GM23338 (cell line): ENCODE data around the gene CAPZA1. TPM values are rescaled to one million over a fixed set of nuclear protein-coding genes. Genes with fewer than 3 reads are reported as not detected.

Experiments used
- ATAC-seq: fragments of 200-7000 bp; cut with Tn5 transposase; 3 replicates; pipeline ENCODE4 v1.9.1; 2020
- DNase-seq: peaks from one replicate; pipeline ENCODE4 v3.0.0-alpha.2; 2015; ENCODE audit warnings: low spot score
- H2AFZ ChIP-seq: fragments of 200-600 bp; sonication (generic); 2 replicates; pipeline ENCODE4 v1.8.0; 2016; ENCODE audit warnings: antibody characterized with exemption, mild to moderate bottlenecking, moderate library complexity
- H3F3A ChIP-seq: fragments of 200-600 bp; sonication (generic); replicated peaks from 2 replicates; pipeline ENCODE4 v1.8.0; 2017; ENCODE audit warnings: antibody characterized with exemption, mixed run types, low read depth
- H3K27ac ChIP-seq: fragments of 200-600 bp; sonication (generic); 2 replicates; pipeline ENCODE4 v1.6.1; 2016; ENCODE audit warnings: low read depth
- H3K27me3 ChIP-seq: fragments of 200-600 bp; sonication (generic); 2 replicates; pipeline ENCODE4 v1.8.0; 2016; ENCODE audit warnings: mild to moderate bottlenecking, mixed run types, moderate library complexity; ENCODE audit not compliant: insufficient read depth
- H3K36me3 ChIP-seq: fragments of 200-600 bp; sonication (generic); 2 replicates; pipeline ENCODE4 v1.8.0; 2016; ENCODE audit warnings: mild to moderate bottlenecking; ENCODE audit not compliant: insufficient read depth
- H3K4me1 ChIP-seq: fragments of 200-600 bp; sonication (generic); 2 replicates; pipeline ENCODE4 v1.8.0; 2016; ENCODE audit warnings: mild to moderate bottlenecking, moderate library complexity; ENCODE audit not compliant: insufficient read depth
- H3K4me2 ChIP-seq: fragments of 200-600 bp; sonication (generic); 2 replicates; pipeline ENCODE4 v1.7.1; 2017; ENCODE audit warnings: mixed run types
- H3K4me3 ChIP-seq: fragments of 200-600 bp; sonication (generic); 2 replicates; pipeline ENCODE4 v1.6.1; 2016; ENCODE audit warnings: mixed run types
- H3K79me2 ChIP-seq: fragments of 200-600 bp; sonication (generic); replicated peaks from 2 replicates; pipeline ENCODE4 v1.8.0; 2017; ENCODE audit warnings: mild to moderate bottlenecking; ENCODE audit not compliant: insufficient read depth
- H3K9me2 ChIP-seq: fragments of 200-600 bp; sonication (generic); 2 replicates; pipeline ENCODE4 v1.8.0; 2017; ENCODE audit not compliant: insufficient read depth
- H4K20me1 ChIP-seq: fragments of 200-600 bp; sonication (generic); replicated peaks from 2 replicates; pipeline ENCODE4 v1.8.0; 2017; ENCODE audit warnings: mild to moderate bottlenecking; ENCODE audit not compliant: insufficient read depth
- H3K27ac Mint-ChIP-seq: 2 replicates; pipeline ENCODE4 v1.8.0; 2020; ENCODE audit warnings: inconsistent platforms, mild to moderate bottlenecking, moderate library complexity, mixed read lengths
- H3K27me3 Mint-ChIP-seq: 3 replicates; pipeline ENCODE4 v1.8.0; 2022; ENCODE audit warnings: low read depth, mild to moderate bottlenecking, moderate library complexity, mixed read lengths, inconsistent platforms; ENCODE audit not compliant: insufficient read depth, poor library complexity
- H3K36me3 Mint-ChIP-seq: 3 replicates; pipeline ENCODE4 v1.8.0; 2021; ENCODE audit warnings: low read depth, mild to moderate bottlenecking, inconsistent platforms, moderate library complexity, mixed read lengths
- H3K4me1 Mint-ChIP-seq: 3 replicates; pipeline ENCODE4 v1.8.0; 2020; ENCODE audit warnings: mild to moderate bottlenecking, inconsistent platforms, mixed read lengths
- H3K4me3 Mint-ChIP-seq: 3 replicates; pipeline ENCODE4 v1.8.0; 2021; ENCODE audit warnings: moderate library complexity, mild to moderate bottlenecking, inconsistent platforms, mixed read lengths
- H3K9me3 Mint-ChIP-seq: 3 replicates; pipeline ENCODE4 v1.8.0; 2020; ENCODE audit warnings: moderate library complexity, mild to moderate bottlenecking, inconsistent platforms, mixed read lengths
- CREB1 ChIP-seq: fragments of 250-450 bp; sonication (Bioruptor Pico); IDR thresholded peaks from 2 replicates; pipeline ENCODE4 v1.5.0; 2020; ENCODE audit warnings: low read depth, mild to moderate bottlenecking, moderate library complexity
- EZH2 ChIP-seq: fragments of 200-600 bp; sonication (generic); IDR thresholded peaks from one replicate; pipeline ENCODE4 v1.8.0; 2017; ENCODE audit warnings: antibody characterized with exemption, mild to moderate bottlenecking, low read depth; ENCODE audit not compliant: unreplicated experiment
- EZH2phosphoT487 ChIP-seq: fragments of 200-600 bp; sonication (generic); IDR thresholded peaks from one replicate; pipeline ENCODE4 v1.8.1; 2018; ENCODE audit warnings: antibody characterized with exemption; ENCODE audit not compliant: unreplicated experiment
- JUNB ChIP-seq: IDR thresholded peaks from one replicate; pipeline ENCODE4 v1.6.1; 2016; ENCODE audit warnings: antibody characterized with exemption; ENCODE audit not compliant: unreplicated experiment
- NANOG ChIP-seq: IDR thresholded peaks from 2 replicates; pipeline ENCODE4 v1.6.1; 2016; ENCODE audit warnings: antibody characterized with exemption, borderline replicate concordance
- POLR2AphosphoS5 ChIP-seq: IDR thresholded peaks from 2 replicates; pipeline ENCODE4 v1.6.1; 2016; ENCODE audit warnings: antibody characterized with exemption, low read depth
- STAT1 ChIP-seq: IDR thresholded peaks from one replicate; pipeline ENCODE4 v1.6.1; 2016; ENCODE audit warnings: antibody characterized with exemption; ENCODE audit not compliant: unreplicated experiment
- ZNF114 ChIP-seq: fragments of 250-450 bp; sonication (Bioruptor Pico); IDR thresholded peaks from 2 replicates; pipeline ENCODE4 v1.5.0; 2020; ENCODE audit warnings: mild to moderate bottlenecking, moderate library complexity
- ZNF331 ChIP-seq: fragments of 250-450 bp; sonication (Bioruptor Pico); IDR thresholded peaks from 2 replicates; pipeline ENCODE4 v1.5.0; 2020; ENCODE audit warnings: low read depth, mild to moderate bottlenecking, moderate library complexity
- polyA plus RNA-seq: library from polyadenylated mRNA; unstranded; fragments of >200 nt; fragmentation: Nextera tagmentation; extraction: Ambion mirVana; gene quantifications from 2 replicates; pipeline ENCODE4 v1.2.1, GENCODE V29; 2016
- total RNA-seq: library from RNA; depleted of rRNA; stranded (reverse); fragments of >200 nt; shearing (Covaris generic); gene quantifications from 2 replicates; pipeline ENCODE4 v1.2.3, GENCODE V29; 2014
- TF ChIP-seq, protein P1 (sequence below): IDR thresholded peaks from one replicate; pipeline ENCODE4 v1.6.1; 2018; ENCODE audit warnings: antibody characterized with exemption; ENCODE audit not compliant: unreplicated experiment
- TF ChIP-seq, protein P2 (sequence below): IDR thresholded peaks from 2 replicates; pipeline ENCODE4 v1.6.1; 2016; ENCODE audit warnings: antibody characterized with exemption
- TF ChIP-seq, protein P3 (sequence below), 2 experiments: fragments of 200-600 bp in 1 of 2; sonication (generic) in 1 of 2; conservative IDR thresholded peaks; 2 replicates each; pipeline versions ENCODE4 v1.5.1 to v1.6.1; 2016 to 2017; ENCODE audit warnings: antibody characterized with exemption in 2 of 2, low read depth in 2 of 2, mild to moderate bottlenecking in 2 of 2, moderate library complexity in 1 of 2

CAPZA1 gene
- total and polyA plus RNA-seq, 2 experiments from 2014 or later, result 147 to 182 TPM

DNA sequence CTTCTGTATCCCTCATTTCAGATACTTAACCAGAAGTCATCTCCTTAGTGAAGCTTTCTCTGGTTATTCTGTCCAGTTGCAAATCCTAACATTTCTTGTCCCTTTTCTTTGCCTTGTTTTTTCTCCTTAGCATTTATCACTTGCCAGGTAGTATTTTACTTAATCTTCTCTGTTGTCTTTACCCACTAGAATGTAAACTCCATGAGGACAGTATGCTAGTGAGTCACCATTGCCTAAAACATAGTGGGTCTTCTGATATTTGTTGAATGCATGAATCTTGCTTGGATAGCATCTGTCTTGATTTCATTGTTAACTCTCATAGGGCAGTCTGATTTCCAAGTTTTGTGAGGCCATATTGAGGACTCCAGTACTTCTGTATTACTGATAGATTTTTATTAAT lies 9.6 kb downstream of the CAPZA1 start:
- Mint-ChIP-seq H3K4me3 (no peak overlapping the region), H3K4me1 (no peaks in the 10 kb centered on the region), H3K27me3 (peaks cover 3% of the 10 kb centered on the region), H3K27ac (no peak overlapping the region), H3K9me3 (no peaks in the 10 kb centered on the region), H3K36me3 (no peaks in the 10 kb centered on the region)
- no peaks in the 10 kb centered on the region; the same call in 1 of the 2 replicates for H3K4me1 ChIP-seq
- no peak for DNase-seq
- H3K27me3 ChIP-seq, result no peaks in the 10 kb centered on the region
- H3K36me3 ChIP-seq, result 0 out of 2 replicates have a peak, but pooled peaks cover 3% of the 10 kb centered on the region
- no peak overlapping the region for H3K4me3 ChIP-seq
- ATAC-seq, result no peak
- H3K9me2 ChIP-seq, result no peaks in the 10 kb centered on the region
- no peak for TF ChIP-seq POLR2AphosphoS5
- no peak for TF ChIP-seq STAT1
- no peak for TF ChIP-seq ZNF331
- TF ChIP-seq, protein P1, sequence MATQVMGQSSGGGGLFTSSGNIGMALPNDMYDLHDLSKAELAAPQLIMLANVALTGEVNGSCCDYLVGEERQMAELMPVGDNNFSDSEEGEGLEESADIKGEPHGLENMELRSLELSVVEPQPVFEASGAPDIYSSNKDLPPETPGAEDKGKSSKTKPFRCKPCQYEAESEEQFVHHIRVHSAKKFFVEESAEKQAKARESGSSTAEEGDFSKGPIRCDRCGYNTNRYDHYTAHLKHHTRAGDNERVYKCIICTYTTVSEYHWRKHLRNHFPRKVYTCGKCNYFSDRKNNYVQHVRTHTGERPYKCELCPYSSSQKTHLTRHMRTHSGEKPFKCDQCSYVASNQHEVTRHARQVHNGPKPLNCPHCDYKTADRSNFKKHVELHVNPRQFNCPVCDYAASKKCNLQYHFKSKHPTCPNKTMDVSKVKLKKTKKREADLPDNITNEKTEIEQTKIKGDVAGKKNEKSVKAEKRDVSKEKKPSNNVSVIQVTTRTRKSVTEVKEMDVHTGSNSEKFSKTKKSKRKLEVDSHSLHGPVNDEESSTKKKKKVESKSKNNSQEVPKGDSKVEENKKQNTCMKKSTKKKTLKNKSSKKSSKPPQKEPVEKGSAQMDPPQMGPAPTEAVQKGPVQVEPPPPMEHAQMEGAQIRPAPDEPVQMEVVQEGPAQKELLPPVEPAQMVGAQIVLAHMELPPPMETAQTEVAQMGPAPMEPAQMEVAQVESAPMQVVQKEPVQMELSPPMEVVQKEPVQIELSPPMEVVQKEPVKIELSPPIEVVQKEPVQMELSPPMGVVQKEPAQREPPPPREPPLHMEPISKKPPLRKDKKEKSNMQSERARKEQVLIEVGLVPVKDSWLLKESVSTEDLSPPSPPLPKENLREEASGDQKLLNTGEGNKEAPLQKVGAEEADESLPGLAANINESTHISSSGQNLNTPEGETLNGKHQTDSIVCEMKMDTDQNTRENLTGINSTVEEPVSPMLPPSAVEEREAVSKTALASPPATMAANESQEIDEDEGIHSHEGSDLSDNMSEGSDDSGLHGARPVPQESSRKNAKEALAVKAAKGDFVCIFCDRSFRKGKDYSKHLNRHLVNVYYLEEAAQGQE, result no peak
- no peak for TF ChIP-seq NANOG
- TF ChIP-seq, protein P2, sequence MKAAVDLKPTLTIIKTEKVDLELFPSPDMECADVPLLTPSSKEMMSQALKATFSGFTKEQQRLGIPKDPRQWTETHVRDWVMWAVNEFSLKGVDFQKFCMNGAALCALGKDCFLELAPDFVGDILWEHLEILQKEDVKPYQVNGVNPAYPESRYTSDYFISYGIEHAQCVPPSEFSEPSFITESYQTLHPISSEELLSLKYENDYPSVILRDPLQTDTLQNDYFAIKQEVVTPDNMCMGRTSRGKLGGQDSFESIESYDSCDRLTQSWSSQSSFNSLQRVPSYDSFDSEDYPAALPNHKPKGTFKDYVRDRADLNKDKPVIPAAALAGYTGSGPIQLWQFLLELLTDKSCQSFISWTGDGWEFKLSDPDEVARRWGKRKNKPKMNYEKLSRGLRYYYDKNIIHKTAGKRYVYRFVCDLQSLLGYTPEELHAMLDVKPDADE, result no peak
- no peak for TF ChIP-seq EZH2
- TF ChIP-seq JUNB, result no peak
- no peak for TF ChIP-seq CREB1 (CRISPR knock-in tag)
- TF ChIP-seq ZNF114 (CRISPR knock-in tag), result no peak
- TF ChIP-seq EZH2phosphoT487, result no peak
- peaks cover 84% of the 10 kb centered on the region for H4K20me1 ChIP-seq
- H2AFZ ChIP-seq, result no peak overlapping the region
- no peaks in the 10 kb centered on the region for H3F3A ChIP-seq
- peaks cover 100% of the 10 kb centered on the region for H3K79me2 ChIP-seq
- no peak overlapping the region for H3K4me2 ChIP-seq
- H3K27ac ChIP-seq, result no peak overlapping the region; the same call in 1 of the 2 replicates

DNA sequence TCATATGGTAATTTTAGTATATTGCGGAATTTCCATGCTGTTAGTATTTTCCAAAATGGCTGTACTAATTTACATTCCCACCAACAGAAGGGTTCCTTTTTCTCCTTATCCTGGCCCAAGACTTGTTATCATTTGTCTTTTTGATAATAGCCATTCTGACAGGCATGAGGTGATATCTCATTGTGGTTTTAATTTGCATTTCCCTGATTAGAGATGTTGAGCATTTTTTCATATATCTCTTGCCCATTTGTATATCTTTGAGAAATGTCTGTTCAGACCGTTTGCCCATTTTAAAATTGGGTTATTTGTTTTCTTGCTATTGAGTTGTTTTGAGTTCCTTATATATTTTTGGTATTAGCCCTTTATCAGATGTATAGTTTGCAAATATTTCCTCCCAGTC lies 14.0 kb downstream of the CAPZA1 start:
- Histone ChIP-seq H3K27ac (no peak overlapping the region), H4K20me1 (peaks cover 60% of the 10 kb centered on the region), H3K4me1 (peaks cover 4% of the 10 kb centered on the region; the same call in 1 of the 2 replicates), H3K9me2 (no peaks in the 10 kb centered on the region), H3K36me3 (no peaks in the 10 kb centered on the region), H3K4me2 (no peak overlapping the region), H3K4me3 (no peak overlapping the region), H3K79me2 (peaks cover 100% of the 10 kb centered on the region), H3F3A (no peaks in the 10 kb centered on the region), H3K27me3 (no peaks in the 10 kb centered on the region), H2AFZ (no peak overlapping the region)
- H3K27ac Mint-ChIP-seq, result no peak overlapping the region
- no peaks in the 10 kb centered on the region for H3K27me3 Mint-ChIP-seq
- H3K4me3 Mint-ChIP-seq, result no peak overlapping the region
- DNase-seq, result no peak
- H3K9me3 Mint-ChIP-seq, result no peaks in the 10 kb centered on the region; the same call in 2 of the 3 replicates
- no peak for ATAC-seq
- no peaks in the 10 kb centered on the region; the same call in 2 of the 3 replicates for H3K4me1 Mint-ChIP-seq
- H3K36me3 Mint-ChIP-seq, result peaks cover 5% of the 10 kb centered on the region
- TF ChIP-seq, protein P3, sequence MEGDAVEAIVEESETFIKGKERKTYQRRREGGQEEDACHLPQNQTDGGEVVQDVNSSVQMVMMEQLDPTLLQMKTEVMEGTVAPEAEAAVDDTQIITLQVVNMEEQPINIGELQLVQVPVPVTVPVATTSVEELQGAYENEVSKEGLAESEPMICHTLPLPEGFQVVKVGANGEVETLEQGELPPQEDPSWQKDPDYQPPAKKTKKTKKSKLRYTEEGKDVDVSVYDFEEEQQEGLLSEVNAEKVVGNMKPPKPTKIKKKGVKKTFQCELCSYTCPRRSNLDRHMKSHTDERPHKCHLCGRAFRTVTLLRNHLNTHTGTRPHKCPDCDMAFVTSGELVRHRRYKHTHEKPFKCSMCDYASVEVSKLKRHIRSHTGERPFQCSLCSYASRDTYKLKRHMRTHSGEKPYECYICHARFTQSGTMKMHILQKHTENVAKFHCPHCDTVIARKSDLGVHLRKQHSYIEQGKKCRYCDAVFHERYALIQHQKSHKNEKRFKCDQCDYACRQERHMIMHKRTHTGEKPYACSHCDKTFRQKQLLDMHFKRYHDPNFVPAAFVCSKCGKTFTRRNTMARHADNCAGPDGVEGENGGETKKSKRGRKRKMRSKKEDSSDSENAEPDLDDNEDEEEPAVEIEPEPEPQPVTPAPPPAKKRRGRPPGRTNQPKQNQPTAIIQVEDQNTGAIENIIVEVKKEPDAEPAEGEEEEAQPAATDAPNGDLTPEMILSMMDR (conservative IDR thresholded peaks at IDR 0.05; ENCODE audit: low read depth in 2 of 2), result no peak
- TF ChIP-seq STAT1 (no peak), NANOG (no peak), JUNB (no peak), EZH2phosphoT487 (no peak)
- TF ChIP-seq, protein P2, result no peak
- TF ChIP-seq, protein P1, result no peak
